Breast epithelium (tissue), 3 donors: ENCODE data around the gene KSR2.

ENCODE experiments used
- POLR2A ChIP-seq: fragments of 450-650 bp; IDR thresholded peaks from one replicate; pipeline ENCODE4 v1.6.1; 2016; ENCODE audit warnings: antibody characterized with exemption, mild to moderate bottlenecking, moderate library complexity
- TF ChIP-seq, protein P1 (sequence below), 3 donors: fragments of 450-650 bp; IDR thresholded peaks; one replicate each; pipeline ENCODE4 v1.5.1; 2016 to 2017; ENCODE audit warnings: antibody characterized with exemption in 3 of 3, mild to moderate bottlenecking in 3 of 3, moderate library complexity in 3 of 3

DNA sequence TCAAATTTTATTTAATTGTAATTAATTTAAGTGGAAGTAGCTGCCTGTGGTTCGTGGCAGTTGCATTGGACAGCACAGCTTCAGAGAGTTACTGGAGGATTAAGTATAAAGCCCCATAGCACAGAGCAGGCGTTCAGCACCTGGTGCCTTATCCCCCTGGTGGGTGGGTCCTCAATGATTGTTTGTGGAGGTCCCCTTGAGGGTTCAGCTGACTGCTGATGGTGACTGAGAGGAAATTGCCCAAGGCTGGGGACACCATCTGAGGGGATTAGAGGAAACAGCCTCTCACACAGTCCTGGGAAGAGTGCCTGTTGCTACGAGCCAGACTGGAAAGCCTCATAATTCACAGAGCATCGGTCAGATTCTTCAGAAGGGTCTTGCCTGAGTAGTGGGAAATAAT is 524.0 kb downstream of the KSR2 start:
- TF ChIP-seq, protein P1, sequence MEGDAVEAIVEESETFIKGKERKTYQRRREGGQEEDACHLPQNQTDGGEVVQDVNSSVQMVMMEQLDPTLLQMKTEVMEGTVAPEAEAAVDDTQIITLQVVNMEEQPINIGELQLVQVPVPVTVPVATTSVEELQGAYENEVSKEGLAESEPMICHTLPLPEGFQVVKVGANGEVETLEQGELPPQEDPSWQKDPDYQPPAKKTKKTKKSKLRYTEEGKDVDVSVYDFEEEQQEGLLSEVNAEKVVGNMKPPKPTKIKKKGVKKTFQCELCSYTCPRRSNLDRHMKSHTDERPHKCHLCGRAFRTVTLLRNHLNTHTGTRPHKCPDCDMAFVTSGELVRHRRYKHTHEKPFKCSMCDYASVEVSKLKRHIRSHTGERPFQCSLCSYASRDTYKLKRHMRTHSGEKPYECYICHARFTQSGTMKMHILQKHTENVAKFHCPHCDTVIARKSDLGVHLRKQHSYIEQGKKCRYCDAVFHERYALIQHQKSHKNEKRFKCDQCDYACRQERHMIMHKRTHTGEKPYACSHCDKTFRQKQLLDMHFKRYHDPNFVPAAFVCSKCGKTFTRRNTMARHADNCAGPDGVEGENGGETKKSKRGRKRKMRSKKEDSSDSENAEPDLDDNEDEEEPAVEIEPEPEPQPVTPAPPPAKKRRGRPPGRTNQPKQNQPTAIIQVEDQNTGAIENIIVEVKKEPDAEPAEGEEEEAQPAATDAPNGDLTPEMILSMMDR (IDR thresholded peaks at IDR 0.05): no peak
- TF ChIP-seq POLR2A: no peak
